PC-3 (cell line): ENCODE data around the gene PPL.

Experiments
- CTCF ChIP-seq: fragments of 300-600 bp; sonication (generic); conservative IDR thresholded peaks from 2 replicates; pipeline ENCODE4 v1.5.1; 2017; ENCODE audit warnings: antibody characterized with exemption, low read depth, mild to moderate bottlenecking, low read length
- EZH2 ChIP-seq: fragments of 300-600 bp; sonication (generic); IDR thresholded peaks from one replicate; pipeline ENCODE4 v1.6.1; 2017; ENCODE audit warnings: antibody characterized with exemption, mild to moderate bottlenecking, low read length; ENCODE audit not compliant: unreplicated experiment
- EZH2phosphoT487 ChIP-seq: fragments of 300-600 bp; sonication (generic); IDR thresholded peaks from 2 replicates; pipeline ENCODE4 v1.6.1; 2018; ENCODE audit warnings: mild to moderate bottlenecking, antibody characterized with exemption, low read length, borderline replicate concordance

DNA sequence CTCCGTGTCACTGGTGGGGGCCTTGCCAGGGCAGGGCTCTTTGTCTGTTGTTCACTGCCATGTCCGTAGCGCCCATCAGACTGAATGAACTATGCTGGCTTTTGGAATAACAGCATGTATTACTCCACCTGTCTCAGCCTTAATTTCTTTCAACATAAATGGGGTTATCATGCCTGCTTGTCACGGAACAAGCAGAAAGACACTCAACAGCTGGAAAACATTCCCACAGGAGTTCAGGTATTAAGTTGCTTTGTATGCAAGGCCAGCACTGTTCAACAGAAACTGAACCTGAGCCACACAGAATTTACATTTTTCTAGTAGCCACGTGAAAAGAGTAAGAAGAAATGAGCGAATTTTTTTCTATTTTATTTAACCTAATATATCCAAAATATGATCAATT lies 13.1 kb downstream of the PPL start:
- TF ChIP-seq CTCF: no peak
- no peak for TF ChIP-seq EZH2
- no peak for TF ChIP-seq EZH2phosphoT487
